GM19328 (cell line): ENCODE data around the gene MARVELD1.
"Not testable (repeated sequence)": the region's sequence is repeated elsewhere in the genome, so short reads cannot be mapped to it uniquely, and the experiment has no call there.

Experiments used
- ATAC-seq: cut with Tn5 transposase; IDR thresholded peaks from one replicate; pipeline ENCODE4 v1.9.1; 2021; ENCODE audit warnings: mild to moderate bottlenecking, moderate library complexity; ENCODE audit not compliant: unreplicated experiment

Gene MARVELD1

GRCh38 chr10:97689559-97690020, 23.9 kb upstream of the MARVELD1 start:
- ATAC-seq = no peak

- no peak for ATAC-seq
Observed at GRCh38 chr10:97690133-97690532, 23.4 kb upstream of the MARVELD1 start.

DNA sequence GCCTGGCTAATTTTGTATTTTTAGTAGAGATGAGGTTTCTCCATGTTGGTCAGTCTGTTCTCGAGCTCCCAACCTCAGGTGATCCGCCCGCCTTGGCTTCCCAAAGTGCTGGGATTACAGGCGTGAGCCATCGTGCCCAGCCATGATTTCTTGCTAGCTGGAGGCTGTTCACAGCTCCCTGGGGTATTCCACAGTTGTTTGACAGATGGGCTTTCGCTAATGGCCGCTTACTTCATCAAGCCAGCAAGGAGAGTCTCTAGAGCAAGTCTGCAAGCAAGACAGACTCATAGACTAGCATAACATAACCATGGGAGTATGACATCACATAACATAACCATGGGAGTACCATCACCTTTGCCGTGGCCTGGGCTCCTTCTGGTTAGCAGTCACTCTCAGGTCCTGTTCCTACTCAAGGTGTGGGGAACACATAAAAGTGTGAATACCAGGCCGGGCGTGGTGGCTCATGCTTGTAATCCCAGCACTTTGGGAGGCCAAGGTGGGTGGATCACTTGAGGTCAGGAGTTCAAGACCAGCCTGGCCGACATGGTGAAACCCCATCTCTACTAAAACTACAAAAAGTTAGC, 15.4 kb upstream of the MARVELD1 start:
- not testable (repeated sequence) for ATAC-seq

GRCh38 chr10:97701438-97702069, 12.0 kb upstream of the MARVELD1 start:
- no peak for ATAC-seq

DNA sequence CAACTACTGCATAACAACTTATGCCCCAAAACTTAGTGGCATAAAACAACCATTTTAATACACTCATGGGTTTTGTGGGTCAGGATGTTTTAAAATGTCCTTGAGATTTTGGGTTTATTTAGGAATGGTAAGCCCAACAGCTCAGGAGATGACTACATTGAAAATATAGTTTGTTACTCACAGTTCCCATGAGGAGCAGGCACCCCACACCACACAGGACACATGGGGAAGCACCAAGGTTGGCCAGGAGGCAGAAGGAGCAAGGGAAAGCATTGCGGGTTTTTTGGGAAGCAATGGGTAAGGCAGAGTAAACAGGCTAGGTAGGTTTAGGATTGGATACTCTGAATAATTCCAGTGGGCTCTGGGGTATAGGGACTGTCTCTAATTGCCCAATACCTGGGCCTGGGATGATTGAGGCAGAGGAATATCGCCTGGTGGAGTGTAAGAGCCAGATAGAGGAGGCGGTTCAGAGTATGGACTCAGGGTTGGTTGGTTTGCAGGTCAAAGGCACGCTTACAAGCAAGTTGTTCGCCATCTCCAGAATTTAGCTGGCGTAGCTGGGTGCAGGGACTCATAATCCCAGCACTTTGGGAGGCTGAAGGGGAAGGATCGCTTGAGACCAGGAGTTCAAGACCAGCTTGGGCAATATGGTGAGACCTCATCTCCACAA, 10.0 kb upstream of the MARVELD1 start:
- ATAC-seq = no peak

DNA sequence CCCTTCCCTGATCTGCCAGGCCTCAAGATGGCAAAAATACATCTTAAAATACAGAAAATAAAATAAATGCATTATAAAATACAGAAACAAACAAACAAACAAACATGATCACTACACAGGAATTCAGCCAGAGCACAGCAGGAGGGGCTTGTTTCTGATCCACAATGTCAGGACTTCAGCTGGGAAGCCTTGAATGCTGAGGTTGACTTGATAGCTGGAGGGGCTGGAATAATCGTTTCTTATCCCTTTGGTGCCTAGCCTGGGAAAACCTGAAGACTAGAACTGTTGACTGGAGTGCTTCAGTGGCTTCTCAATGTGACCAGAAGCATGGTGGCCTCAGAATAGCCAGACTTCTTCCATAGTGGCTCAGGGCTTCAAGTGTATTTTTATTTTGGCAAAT, 9.2 kb upstream of the MARVELD1 start:
- ATAC-seq = no peak

GRCh38 chr10:97705006-97705670, 8.4 kb upstream of the MARVELD1 start:
- ATAC-seq = no peak

DNA sequence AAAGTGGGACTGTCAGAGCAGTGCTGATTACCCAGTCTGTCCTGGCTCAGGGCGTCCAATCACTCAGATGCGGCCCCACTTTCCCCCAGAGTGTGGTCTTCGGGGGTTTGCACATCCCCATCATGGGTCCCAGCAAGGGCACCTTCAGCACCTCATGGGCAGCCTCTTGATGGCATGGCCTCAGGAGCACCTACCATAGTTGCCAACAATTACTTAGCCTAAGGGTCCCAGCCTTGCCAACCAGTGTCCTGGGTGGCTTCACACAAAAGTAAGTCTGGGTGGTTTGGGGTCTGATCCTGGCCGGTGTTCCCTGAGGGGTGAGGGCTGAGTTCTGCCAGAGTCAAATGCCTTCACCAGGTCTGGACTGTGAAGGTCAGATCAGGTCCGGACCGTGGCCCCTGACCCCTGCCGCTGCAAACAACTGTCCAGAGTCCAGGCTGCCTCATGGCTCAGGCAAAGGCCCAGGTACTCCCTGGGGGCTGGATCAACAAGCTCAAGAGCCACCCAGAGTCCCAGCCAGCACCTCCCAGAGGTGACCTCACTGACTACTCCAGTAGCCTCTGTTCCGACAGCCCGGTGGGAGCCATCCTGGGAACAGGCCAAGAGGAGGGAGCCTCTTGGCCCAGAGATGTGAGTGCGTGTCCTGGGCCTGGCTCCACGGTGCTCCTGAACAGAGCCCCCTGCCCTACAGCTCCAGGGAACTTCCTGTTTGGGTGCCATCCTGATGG, 6.2 kb upstream of the MARVELD1 start:
- ATAC-seq = no peak

- ATAC-seq = no peak
Observed at GRCh38 chr10:97708167-97708566, 5.4 kb upstream of the MARVELD1 start.

DNA sequence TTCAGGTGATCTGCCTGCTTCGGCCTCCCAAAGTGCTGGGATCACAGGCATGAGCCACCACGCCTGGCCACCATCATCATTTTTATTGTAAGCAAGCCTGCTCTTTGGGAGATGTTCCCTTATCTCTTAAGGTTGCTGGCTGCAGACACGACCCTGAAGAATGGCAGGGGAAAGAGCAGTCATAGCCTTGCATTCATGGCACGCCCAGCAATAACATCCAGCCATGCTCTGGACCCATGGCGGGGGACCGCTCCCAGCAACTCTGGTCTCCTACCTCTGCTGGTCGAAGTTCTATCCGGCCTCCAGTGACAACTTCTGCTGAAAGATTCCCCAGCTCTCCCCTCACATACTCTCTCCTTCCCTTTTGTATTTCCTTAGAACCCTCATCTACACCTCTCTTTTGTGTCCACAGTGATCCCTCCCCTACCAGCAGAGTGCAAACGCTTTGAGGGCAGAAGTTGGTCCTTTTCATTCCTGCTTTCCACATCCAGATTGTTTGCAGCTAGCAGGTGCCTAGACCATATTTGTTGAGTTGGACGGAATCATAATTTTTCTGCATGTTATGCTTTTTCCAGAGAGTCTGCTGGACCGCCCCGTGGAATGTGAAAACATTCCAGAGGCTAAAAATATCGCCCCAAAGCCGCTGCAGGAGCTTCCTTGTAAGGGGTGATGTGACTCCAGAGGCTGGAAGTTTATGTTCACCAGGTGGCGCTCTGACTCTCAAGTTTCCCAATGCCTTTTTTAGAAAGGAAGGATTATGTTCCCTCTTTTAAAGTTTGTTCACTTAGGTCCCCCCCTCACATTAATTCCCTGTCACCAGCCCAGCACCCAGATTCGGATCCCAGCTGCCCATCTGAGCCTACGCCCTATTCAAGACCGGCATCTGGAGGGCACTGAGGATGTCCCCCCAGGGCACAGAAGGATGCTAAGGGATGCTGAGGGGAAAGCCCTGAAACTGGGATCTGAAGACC, 4.3 kb upstream of the MARVELD1 start:
- ATAC-seq = no peak

DNA sequence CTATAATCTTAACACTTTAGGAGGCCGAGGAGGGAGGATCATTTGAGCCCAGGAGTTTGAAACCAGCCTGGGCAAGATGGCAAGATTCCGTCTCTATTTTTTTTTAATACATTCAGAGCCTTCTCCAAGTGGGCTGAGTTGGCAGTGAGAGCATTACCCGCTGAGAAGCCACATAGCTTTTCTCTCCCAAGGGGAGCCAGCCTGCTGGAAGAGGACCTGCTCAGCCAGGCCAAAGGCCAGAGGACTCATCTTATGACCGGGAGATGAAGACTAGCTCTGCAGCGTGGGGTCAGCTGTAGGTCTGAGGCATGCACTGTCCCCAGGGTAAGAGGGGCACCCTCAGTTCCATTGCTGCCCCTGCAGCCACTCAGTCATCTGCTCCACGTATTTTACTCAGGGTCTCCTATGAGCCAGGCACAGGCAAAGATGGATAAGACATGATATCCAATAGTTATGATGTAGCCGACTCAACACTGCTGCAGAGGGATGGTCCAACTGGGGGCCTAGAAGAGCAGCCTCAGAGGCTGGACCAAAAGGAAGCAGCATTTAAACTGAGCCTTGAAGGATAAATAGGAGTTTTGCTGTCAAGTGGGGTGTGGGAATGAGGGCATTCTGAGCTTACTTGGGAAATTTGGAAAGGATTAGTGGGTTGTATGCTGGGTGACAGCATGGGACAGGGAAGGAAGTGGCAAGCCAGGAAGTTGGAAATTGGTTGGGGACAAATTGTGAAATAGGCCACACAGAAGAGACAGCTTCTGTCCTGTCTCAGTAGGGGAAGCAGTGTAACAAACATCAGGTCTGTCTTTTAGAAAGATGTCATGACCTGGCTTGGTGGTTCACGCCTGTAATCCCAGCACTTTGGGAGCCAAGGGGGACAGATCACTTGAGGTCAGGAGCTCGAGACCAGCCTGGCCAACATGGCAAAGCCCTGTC, 1.6 kb upstream of the MARVELD1 start:
- no peak for ATAC-seq

DNA sequence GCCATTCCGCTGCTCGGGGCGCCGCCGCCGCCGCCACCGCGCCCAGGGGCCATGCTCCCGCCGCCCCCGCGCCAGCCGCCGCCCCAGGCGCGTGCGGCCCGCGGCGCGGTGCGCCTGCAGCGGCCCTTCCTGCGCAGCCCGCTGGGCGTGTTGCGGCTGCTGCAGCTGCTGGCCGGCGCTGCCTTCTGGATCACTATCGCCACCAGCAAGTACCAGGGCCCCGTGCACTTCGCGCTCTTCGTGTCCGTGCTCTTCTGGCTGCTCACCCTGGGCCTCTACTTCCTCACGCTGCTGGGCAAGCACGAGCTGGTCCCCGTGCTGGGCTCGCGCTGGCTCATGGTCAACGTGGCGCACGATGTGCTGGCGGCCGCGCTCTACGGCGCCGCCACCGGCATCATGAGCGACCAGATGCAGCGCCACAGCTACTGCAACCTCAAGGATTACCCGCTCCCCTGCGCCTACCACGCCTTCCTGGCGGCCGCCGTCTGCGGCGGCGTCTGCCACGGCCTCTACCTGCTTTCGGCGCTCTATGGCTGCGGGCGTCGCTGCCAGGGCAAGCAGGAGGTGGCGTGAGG, 383 bp downstream of the MARVELD1 start:
- ATAC-seq = peak; percentile 66

DNA sequence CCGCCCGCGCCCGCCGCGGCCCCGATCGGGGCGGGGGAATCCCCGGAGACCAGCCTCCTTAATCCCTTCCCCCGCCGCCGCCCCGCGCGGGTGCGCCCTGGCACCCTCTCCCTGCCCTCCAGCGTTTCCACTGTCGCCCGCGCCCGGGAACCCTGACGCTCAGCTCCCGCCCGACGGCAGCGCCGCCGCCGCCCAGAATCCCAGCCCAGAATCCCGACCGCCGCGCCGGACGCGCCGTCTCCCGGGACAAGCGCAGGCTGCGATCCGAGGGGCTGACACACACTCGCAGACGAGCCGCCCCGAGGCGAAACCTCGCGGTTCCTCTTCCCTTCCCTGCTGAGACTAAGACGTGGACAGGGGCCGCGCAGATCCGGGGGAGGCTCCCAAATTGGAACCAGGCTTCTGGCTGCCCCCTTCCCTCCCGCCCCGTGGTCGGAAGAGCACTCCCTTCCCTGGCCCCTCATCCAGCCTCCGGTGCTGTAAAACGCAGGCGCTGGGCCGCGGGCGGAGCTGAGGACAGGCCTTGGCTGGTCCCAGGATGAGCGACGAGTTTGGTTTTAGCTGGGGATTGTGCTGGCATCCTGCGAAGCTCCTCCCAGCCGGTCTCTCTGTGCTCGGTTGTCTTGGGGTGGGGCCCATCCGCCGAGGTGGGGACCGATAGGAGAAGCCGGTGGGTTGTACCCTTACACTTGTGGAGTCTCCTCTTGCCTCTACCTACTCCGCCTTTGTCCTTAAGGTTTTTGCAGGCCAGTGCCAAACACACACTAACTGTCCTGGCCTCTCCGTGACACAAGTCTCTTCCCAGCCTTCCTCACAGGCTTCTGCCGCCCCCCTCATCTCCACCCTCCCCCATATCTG, 1.1 kb downstream of the MARVELD1 start:
- no peak for ATAC-seq

DNA sequence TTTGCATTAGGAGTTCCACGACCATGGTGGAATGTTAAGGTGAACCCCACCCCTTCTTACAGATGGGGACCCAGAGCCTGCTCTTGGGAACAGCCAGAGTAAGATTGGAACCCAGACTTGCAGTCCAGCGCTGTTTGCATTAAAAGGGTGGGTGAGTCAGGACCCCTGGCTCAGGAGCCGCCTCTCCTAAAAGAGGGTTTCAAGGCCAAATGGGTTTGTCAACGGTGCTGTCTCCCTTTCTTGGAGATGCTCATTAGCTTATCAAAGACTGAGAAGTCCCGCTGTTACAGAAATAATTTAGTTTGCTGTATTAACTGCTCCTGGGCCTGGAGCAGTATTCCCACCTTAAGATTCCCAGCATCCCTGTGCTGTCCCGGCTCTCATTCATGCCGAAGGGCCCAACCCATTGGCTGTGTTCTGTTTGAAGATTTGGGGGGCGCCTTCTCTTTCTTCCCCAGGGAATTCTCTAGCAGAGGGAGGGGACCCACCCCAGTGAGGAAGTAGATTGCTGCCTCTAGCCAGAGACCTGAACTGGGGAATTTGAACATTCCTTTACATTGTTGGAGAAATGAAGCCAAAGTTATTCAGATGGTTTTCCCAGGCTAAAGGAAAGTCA, 1.8 kb downstream of the MARVELD1 start:
- no peak for ATAC-seq

- no peak for ATAC-seq
Observed at GRCh38 chr10:97717627-97718026, 4.1 kb downstream of the MARVELD1 start.

DNA sequence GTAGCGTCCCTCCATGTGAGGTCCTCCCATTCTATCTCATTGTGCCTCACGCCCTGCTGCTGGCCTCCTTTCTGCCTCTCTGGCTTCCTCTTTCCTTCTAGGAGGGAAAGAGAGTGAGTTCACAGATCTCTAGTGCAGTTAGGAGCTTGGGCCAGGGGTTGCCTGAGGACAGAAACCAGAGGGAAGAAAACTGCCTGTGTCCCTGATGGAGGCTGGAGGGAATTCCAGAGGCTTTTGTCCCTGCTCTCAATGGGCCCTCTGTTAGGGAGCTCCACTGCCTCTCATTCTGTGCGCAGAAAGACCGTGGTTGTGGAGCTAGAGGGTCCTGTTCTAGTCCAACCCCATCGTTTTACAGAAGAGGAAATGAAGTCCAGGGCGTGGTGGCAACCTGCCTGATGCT, 4.6 kb downstream of the MARVELD1 start:
- ATAC-seq = no peak

- ATAC-seq = no peak
Observed at GRCh38 chr10:97718659-97719142, 5.2 kb downstream of the MARVELD1 start.
